HepG2 (cell line): ENCODE measurements around the gene CAMK2A. TPM values are rescaled to one million over a fixed set of nuclear protein-coding genes. Genes with fewer than 3 reads are reported as not detected.

Experiments used
- ATAC-seq: fragments of 200-7000 bp; cut with Tn5 transposase; 3 replicates; pipeline ENCODE4 v1.9.1; 2020; ENCODE audit warnings: mild to moderate bottlenecking, moderate library complexity
- BruUV-seq: library from RNA; stranded (reverse); fragments of 400-500 nt; replicated peaks from 2 replicates; lab custom pipeline; 2021; lab: Mats Ljungman, UMichigan
- CTCF ChIA-PET: fragments of 300-600 bp; formaldehyde crosslinking; extraction: SDS; loops from one replicate; lab custom pipeline; 2021; ENCODE audit warnings: low total read pairs, inconsistent platforms, low intra/inter-chr PET ratio; lab: Yijun Ruan, JAX
- POLR2A ChIA-PET: fragments of 350-600 bp; sonication (Branson Sonifier 250); formaldehyde crosslinking; loops from one replicate; lab custom pipeline; 2020; ENCODE audit warnings: antibody characterized with exemption, inconsistent platforms; lab: Yijun Ruan, JAX
- DNase-seq: peaks from one replicate; pipeline ENCODE4 v3.0.0-alpha.2; 2015; ENCODE audit warnings: low spot score
- FAIRE-seq: peaks from 3 replicates; lab custom pipeline; 2011; peaks lifted over from hg19 to GRCh38; lab: Jason Lieb, UNC
- H2AFZ ChIP-seq: one replicate; pipeline ENCODE4 v1.6.1; 2011; ENCODE audit warnings: low read length, inconsistent platforms
- H3K27ac ChIP-seq: fragments of 300-600 bp; 3 replicates; pipeline ENCODE4 v1.8.0; 2011; ENCODE audit warnings: mixed run types, mild to moderate bottlenecking, mixed read lengths, low read length, inconsistent platforms; ENCODE audit not compliant: insufficient read depth; ENCODE audit errors: extremely low read length
- H3K27me3 ChIP-seq, 2 experiments: fragments of 200-600 bp in 1 of 2; 2 replicates in 1 of 2; 3 replicates in 1 of 2; pipeline versions ENCODE4 v1.6.0 to v1.8.0; 2011; ENCODE audit warnings: low read length in 2 of 2, mild to moderate bottlenecking in 2 of 2, moderate library complexity in 2 of 2, inconsistent platforms in 1 of 2; ENCODE audit not compliant: insufficient read depth in 2 of 2, control insufficient read depth in 1 of 2
- H3K36me3 ChIP-seq, 2 experiments: fragments of 200-600 bp in 1 of 2; replicated peaks in 1 of 2; 2 replicates in 1 of 2; 3 replicates in 1 of 2; pipeline versions ENCODE4 v1.5.1 to v1.8.0; 2011; ENCODE audit warnings: low read length in 2 of 2, inconsistent platforms in 1 of 2; ENCODE audit not compliant: insufficient read depth in 2 of 2, control insufficient read depth in 1 of 2
- H3K4me1 ChIP-seq: 2 replicates; pipeline ENCODE4 v1.5.1; 2012; ENCODE audit warnings: low read length, inconsistent platforms; ENCODE audit not compliant: insufficient read depth
- H3K4me2 ChIP-seq: 2 replicates; pipeline ENCODE4 v1.6.0; 2011; ENCODE audit warnings: low read depth, low read length, inconsistent platforms
- H3K4me3 ChIP-seq, 3 experiments: fragments of 200-600 bp in 1 of 3; sonication (generic), shearing (Covaris generic) in 1 of 3; replicated peaks in 1 of 3; 2 replicates each; pipeline ENCODE4 v1.5.1; 2011 to 2016; ENCODE audit warnings: low read length in 3 of 3, inconsistent platforms in 2 of 3, low read depth in 2 of 3, mild to moderate bottlenecking in 2 of 3, control low read depth in 1 of 3, mixed read lengths in 1 of 3; ENCODE audit not compliant: insufficient read depth in 1 of 3
- H3K79me2 ChIP-seq: one replicate; pipeline ENCODE4 v1.6.1; 2011; ENCODE audit warnings: low read length, inconsistent platforms; ENCODE audit not compliant: insufficient read depth
- H3K9ac ChIP-seq: 2 replicates; pipeline ENCODE4 v1.6.0; 2011; ENCODE audit warnings: mild to moderate bottlenecking, low read depth, low read length, inconsistent platforms; ENCODE audit not compliant: insufficient read depth
- H3K9me3 ChIP-seq: 2 replicates; pipeline ENCODE4 v1.5.1; 2012; ENCODE audit warnings: mild to moderate bottlenecking, low read length
- H4K20me1 ChIP-seq: 2 replicates; pipeline ENCODE4 v1.6.0; 2011; ENCODE audit warnings: inconsistent platforms, mild to moderate bottlenecking, low read length, moderate library complexity; ENCODE audit not compliant: insufficient read depth
- HNF4G ChIP-seq, 2 experiments: sonication (generic) in 1 of 2; formaldehyde crosslinking in 1 of 2; IDR thresholded peaks; 2 replicates each; pipeline versions ENCODE4 v1.4.0 to v1.6.1; 2011 to 2020; ENCODE audit warnings: borderline replicate concordance in 2 of 2, low read depth in 2 of 2, mild to moderate bottlenecking in 2 of 2, low read length in 1 of 2, missing genetic modification reagents in 1 of 2, moderate library complexity in 1 of 2
- IRX3 ChIP-seq: sonication (generic); formaldehyde crosslinking; IDR thresholded peaks from 2 replicates; pipeline ENCODE4 v1.8.1; 2023; ENCODE audit warnings: mild to moderate bottlenecking, low read depth, missing genetic modification reagents, borderline replicate concordance
- TCF7L2 ChIP-seq: IDR thresholded peaks from 2 replicates; pipeline ENCODE4 v1.6.1; 2011; ENCODE audit warnings: mild to moderate bottlenecking, low read depth, low read length, moderate library complexity
- ZFP36 ChIP-seq: fragments of 150-350 bp; IDR thresholded peaks from 2 replicates; pipeline ENCODE4 v1.6.1; 2018; ENCODE audit warnings: borderline replicate concordance, low read length, low read depth; ENCODE audit not compliant: partially characterized antibody
- ZNF446 ChIP-seq: sonication (generic); formaldehyde crosslinking; IDR thresholded peaks from 2 replicates; pipeline ENCODE4 v1.5.0; 2020; ENCODE audit warnings: mild to moderate bottlenecking, missing genetic modification reagents
- ZNF569 ChIP-seq: sonication (generic); formaldehyde crosslinking; IDR thresholded peaks from 2 replicates; pipeline ENCODE4 v1.5.0; 2020; ENCODE audit warnings: mild to moderate bottlenecking, missing genetic modification reagents, moderate library complexity, borderline replicate concordance
- ZNF761 ChIP-seq: sonication (generic); formaldehyde crosslinking; conservative IDR thresholded peaks from 2 replicates; pipeline ENCODE4 v1.4.0; 2020; ENCODE audit warnings: mild to moderate bottlenecking, missing genetic modification reagents
- ZNF841 ChIP-seq: sonication (generic); formaldehyde crosslinking; IDR thresholded peaks from 2 replicates; pipeline ENCODE4 v1.8.1; 2023; ENCODE audit warnings: missing genetic modification reagents, borderline replicate concordance
- WGBS: methylation state at CpG from one replicate; pipeline ENCODE4 v1.1.6; 2017; ENCODE audit warnings: low lambda C conversion rate; 5-methylcytosine and 5-hydroxymethylcytosine counted together
- in situ Hi-C: cut with HindIII; loops from 2 replicates; pipeline ENCODE4 v1.10.0; 2017; ENCODE audit warnings: low pct_unique_long_range_greater_than_20kb; ENCODE audit not compliant: extremely low pct_ligation_motif_present
- intact Hi-C: fragments of 100-400 bp; cut with micrococcal nuclease; formaldehyde crosslinking; loops from one replicate; pipeline ENCODE4 v1.10.0; 2022; ENCODE audit not compliant: unreplicated experiment
- polyA plus RNA-seq, 8 experiments: library from polyadenylated mRNA; depleted of rRNA in 3 of 8; stranded (reverse) in 7 of 8; unstranded in 1 of 8; fragments of >200 nt; fragmentation: Illumina TruSeq in 4 of 8; extraction: Trizol in 4 of 8; gene quantifications; 2 replicates each; pipeline versions ENCODE4 v1.2.1 to v1.2.3, GENCODE V29; 2011 to 2016; ENCODE audit warnings: low read depth in 4 of 8, missing spikeins in 1 of 8, mixed read lengths in 1 of 8; ENCODE audit not compliant: insufficient read depth in 1 of 8
- total RNA-seq, 5 experiments: library from RNA; depleted of rRNA; stranded (reverse); fragments of >200 nt; fragmentation: Illumina TruSeq; extraction: Trizol; gene quantifications; 2 replicates each; pipeline ENCODE4 v1.2.3, GENCODE V29; 2016; ENCODE audit warnings: low read depth in 1 of 5
- TF ChIP-seq, protein P1 (sequence below): sonication (generic); formaldehyde crosslinking; IDR thresholded peaks from 2 replicates; pipeline ENCODE4 v1.4.0; 2020; ENCODE audit warnings: mild to moderate bottlenecking, missing genetic modification reagents
- TF ChIP-seq, protein P2 (sequence below): IDR thresholded peaks from 2 replicates; pipeline ENCODE4 v1.6.1; 2016
- TF ChIP-seq, protein P3 (sequence below): sonication (generic); formaldehyde crosslinking; IDR thresholded peaks from 2 replicates; pipeline ENCODE4 v1.8.1; 2023; ENCODE audit warnings: mild to moderate bottlenecking, inconsistent platforms, moderate library complexity, missing genetic modification reagents, borderline replicate concordance
- TF ChIP-seq, protein P4 (sequence below): sonication (generic); formaldehyde crosslinking; IDR thresholded peaks from 2 replicates; pipeline ENCODE4 v1.8.0; 2023; ENCODE audit warnings: mild to moderate bottlenecking, missing genetic modification reagents
- TF ChIP-seq, protein P5 (sequence below): sonication (generic); formaldehyde crosslinking; IDR thresholded peaks from 2 replicates; pipeline ENCODE4 v1.4.0; 2020; ENCODE audit warnings: missing genetic modification reagents, borderline replicate concordance

The CAMK2A gene
- total and polyA plus RNA-seq, 2 of the 13 experiments (the other 11 are each of a cell fraction or from before 2014, with no cell fraction given): 0.11 TPM; not detected in 1

DNA sequence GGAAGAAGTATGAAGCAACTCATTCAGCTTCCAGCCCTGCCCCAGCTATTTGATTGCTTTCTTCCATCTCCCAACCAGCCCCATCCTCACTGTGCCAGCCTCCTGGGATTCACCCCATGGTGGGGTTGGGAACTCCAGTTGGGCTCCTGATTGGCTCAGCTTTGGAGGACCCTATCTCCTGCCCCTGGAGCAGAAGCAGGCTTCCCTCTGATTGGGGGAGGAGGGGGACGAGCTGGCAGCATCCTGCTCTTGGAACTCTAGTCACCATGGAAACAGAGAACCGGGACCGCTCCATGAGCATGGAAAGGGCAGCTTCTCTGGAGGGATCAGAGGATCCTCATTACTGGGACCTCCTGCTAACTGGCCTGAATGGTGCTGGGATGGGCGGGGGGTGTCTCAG lies 97.1 kb downstream of the CAMK2A start (continued):
- no peak for TF ChIP-seq ZNF569 (CRISPR knock-in tag)
- TF ChIP-seq, protein P1, sequence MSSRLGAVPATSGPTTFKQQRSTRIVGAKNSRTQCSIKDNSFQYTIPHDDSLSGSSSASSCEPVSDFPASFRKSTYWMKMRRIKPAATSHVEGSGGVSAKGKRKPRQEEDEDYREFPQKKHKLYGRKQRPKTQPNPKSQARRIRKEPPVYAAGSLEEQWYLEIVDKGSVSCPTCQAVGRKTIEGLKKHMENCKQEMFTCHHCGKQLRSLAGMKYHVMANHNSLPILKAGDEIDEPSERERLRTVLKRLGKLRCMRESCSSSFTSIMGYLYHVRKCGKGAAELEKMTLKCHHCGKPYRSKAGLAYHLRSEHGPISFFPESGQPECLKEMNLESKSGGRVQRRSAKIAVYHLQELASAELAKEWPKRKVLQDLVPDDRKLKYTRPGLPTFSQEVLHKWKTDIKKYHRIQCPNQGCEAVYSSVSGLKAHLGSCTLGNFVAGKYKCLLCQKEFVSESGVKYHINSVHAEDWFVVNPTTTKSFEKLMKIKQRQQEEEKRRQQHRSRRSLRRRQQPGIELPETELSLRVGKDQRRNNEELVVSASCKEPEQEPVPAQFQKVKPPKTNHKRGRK (CRISPR knock-in tag): no peak
- TF ChIP-seq, protein P2, sequence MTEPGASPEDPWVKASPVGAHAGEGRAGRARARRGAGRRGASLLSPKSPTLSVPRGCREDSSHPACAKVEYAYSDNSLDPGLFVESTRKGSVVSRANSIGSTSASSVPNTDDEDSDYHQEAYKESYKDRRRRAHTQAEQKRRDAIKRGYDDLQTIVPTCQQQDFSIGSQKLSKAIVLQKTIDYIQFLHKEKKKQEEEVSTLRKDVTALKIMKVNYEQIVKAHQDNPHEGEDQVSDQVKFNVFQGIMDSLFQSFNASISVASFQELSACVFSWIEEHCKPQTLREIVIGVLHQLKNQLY: no peak

DNA sequence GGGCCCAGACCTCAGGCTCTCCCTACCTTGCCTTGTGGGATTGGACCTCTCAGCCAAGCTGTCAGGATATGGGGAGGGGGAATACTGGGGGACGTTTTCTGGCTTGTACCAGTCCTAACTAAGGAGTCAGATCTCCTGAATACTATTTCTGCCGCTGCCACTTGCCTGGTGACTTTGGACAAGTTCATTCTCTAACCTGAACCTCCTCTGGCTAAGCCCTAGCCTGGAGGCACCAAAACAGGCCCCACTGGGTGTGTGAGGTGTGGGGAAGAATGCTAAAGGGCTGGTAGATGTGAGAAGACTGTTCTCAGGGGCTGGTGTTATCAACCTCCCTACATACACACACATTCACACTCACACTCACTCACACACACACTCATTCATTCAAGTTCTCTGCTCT lies 98.6 kb downstream of the CAMK2A start:
- WGBS: 40% methylated on average over 2 of the region's 2 CpGs
- FAIRE-seq (no peak), ATAC-seq (no peak), DNase-seq (no peak)
- in situ Hi-C loops: no loop called here
- Histone ChIP-seq H3K4me1 (peaks cover 11% of the 10 kb centered on the region), H3K27ac (no peak overlapping the region), H3K79me2 (no peaks in the 10 kb centered on the region), H3K4me3 (no peak overlapping the region), H4K20me1 (no peaks in the 10 kb centered on the region), H3K27me3 (peaks cover 0 to 30% of the 10 kb centered on the region in 2 experiments), H3K9ac (no peak overlapping the region), H2AFZ (no peak overlapping the region), H3K4me2 (no peak overlapping the region), H3K36me3 (no peaks in the 10 kb centered on the region), H3K9me3 (no peaks in the 10 kb centered on the region)
- no TSS peak for BruUV-seq
- ChIA-PET POLR2A (no interaction called here), CTCF (no interaction called here)
- intact Hi-C loops: no loop called here
- TF ChIP-seq, protein P3, sequence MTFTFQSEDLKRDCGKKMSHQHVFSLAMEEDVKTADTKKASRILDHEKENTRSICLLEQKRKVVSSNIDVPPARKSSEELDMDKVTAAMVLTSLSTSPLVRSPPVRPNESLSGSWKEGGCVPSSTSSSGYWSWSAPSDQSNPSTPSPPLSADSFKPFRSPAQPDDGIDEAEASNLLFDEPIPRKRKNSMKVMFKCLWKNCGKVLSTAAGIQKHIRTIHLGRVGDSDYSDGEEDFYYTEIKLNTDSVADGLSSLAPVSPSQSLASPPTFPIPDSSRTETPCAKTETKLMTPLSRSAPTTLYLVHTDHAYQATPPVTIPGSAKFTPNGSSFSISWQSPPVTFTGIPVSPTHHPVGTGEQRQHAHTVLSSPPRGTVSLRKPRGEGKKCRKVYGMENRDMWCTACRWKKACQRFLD (CRISPR knock-in tag): no peak
- TF ChIP-seq TCF7L2 (no peak), IRX3 (CRISPR knock-in tag) (no peak), HNF4G (IDR thresholded peaks at IDR 0.05; ENCODE audit: borderline replicate concordance, low read depth, low read length) (no peak), HNF4G (CRISPR knock-in tag; IDR thresholded peaks at IDR 0.05; ENCODE audit: borderline replicate concordance, low read depth) (no peak), ZFP36 (no peak), ZNF761 (no peak), ZNF446 (CRISPR knock-in tag) (no peak), ZNF841 (CRISPR knock-in tag) (no peak)
- TF ChIP-seq, protein P4, sequence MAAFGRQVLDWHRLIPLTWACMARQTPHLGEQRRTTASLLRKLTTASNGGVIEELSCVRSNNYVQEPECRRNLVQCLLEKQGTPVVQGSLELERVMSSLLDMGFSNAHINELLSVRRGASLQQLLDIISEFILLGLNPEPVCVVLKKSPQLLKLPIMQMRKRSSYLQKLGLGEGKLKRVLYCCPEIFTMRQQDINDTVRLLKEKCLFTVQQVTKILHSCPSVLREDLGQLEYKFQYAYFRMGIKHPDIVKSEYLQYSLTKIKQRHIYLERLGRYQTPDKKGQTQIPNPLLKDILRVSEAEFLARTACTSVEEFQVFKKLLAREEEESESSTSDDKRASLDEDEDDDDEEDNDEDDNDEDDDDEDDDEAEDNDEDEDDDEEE (CRISPR knock-in tag): no peak
- TF ChIP-seq, protein P5, sequence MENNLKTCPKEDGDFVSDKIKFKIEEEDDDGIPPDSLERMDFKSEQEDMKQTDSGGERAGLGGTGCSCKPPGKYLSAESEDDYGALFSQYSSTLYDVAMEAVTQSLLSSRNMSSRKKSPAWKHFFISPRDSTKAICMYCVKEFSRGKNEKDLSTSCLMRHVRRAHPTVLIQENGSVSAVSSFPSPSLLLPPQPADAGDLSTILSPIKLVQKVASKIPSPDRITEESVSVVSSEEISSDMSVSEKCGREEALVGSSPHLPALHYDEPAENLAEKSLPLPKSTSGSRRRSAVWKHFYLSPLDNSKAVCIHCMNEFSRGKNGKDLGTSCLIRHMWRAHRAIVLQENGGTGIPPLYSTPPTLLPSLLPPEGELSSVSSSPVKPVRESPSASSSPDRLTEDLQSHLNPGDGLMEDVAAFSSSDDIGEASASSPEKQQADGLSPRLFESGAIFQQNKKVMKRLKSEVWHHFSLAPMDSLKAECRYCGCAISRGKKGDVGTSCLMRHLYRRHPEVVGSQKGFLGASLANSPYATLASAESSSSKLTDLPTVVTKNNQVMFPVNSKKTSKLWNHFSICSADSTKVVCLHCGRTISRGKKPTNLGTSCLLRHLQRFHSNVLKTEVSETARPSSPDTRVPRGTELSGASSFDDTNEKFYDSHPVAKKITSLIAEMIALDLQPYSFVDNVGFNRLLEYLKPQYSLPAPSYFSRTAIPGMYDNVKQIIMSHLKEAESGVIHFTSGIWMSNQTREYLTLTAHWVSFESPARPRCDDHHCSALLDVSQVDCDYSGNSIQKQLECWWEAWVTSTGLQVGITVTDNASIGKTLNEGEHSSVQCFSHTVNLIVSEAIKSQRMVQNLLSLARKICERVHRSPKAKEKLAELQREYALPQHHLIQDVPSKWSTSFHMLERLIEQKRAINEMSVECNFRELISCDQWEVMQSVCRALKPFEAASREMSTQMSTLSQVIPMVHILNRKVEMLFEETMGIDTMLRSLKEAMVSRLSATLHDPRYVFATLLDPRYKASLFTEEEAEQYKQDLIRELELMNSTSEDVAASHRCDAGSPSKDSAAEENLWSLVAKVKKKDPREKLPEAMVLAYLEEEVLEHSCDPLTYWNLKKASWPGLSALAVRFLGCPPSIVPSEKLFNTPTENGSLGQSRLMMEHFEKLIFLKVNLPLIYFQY (CRISPR knock-in tag): no peak
